Measurements from ENCODE around the gene CDK19.

The CDK19 gene

GRCh38 chr6:110815411-110816409, at the start of gene CDK19:
Gene CDK19, minus strand, starts transcription at chr6:110815469. Its CDS starts 333 bp downstream, at chr6:110815136.
- TF ChIP-seq FOXK2 (IDR thresholded peaks at IDR 0.05) (peak; percentile 85), SUZ12 (IDR thresholded peaks at IDR 0.05) (no peak), L3MBTL2 (conservative IDR thresholded peaks at IDR 0.05) (peak; percentile 94), HDGF (IDR thresholded peaks at IDR 0.05; ENCODE audit: borderline replicate concordance) (peak; percentile 60; the same call in 1 of the 2 replicates), FOXM1 (IDR thresholded peaks at IDR 0.05; ENCODE audit: borderline replicate concordance) (peak; percentile 95), LEF1 (IDR thresholded peaks at IDR 0.05; ENCODE audit: borderline replicate concordance) (no peak), PKNOX1 (IDR thresholded peaks at IDR 0.05) (peak; percentile 90)

GRCh38 chr6:110864824-110865223, 49.6 kb upstream of the CDK19 start:
- TF ChIP-seq ARNT (IDR thresholded peaks at IDR 0.05) = no peak
- no peak for TF ChIP-seq SP1 (IDR thresholded peaks at IDR 0.05)
- no peak for TF ChIP-seq PKNOX1 (IDR thresholded peaks at IDR 0.05)
- TF ChIP-seq FOXK2 (IDR thresholded peaks at IDR 0.05) = no peak
- TF ChIP-seq LEF1 (IDR thresholded peaks at IDR 0.05; ENCODE audit: borderline replicate concordance) = no peak
- TF ChIP-seq ELF4 (IDR thresholded peaks at IDR 0.05) = no peak
- TF ChIP-seq BHLHE40 (IDR thresholded peaks at IDR 0.05; ENCODE audit: borderline replicate concordance) = no peak
- TF ChIP-seq SUZ12 (IDR thresholded peaks at IDR 0.05) = no peak
- TF ChIP-seq ZNF384 (IDR thresholded peaks at IDR 0.05) = no peak
- POLR2A ChIA-PET = interaction anchor here (5.6 kb wide), 1 partner anchor 10 kb away, joined by 56 read pairs; the partner anchor contains the start of gene AMD1
- CTCF ChIA-PET = no interaction called here

More at GRCh38 chr6:110815411-110816409, at the start of gene CDK19:
- ChIA-PET CTCF (interaction anchor here (1.1 to 1.3 kb wide), 2 partner anchors 133 to 143 kb away, joined by 4 to 5 read pairs; partner anchors contain the start of gene GTF3C6), POLR2A (interaction anchor here (0.5 to 4.5 kb wide), 28 partner anchors 9 to 1426 kb away, joined by 3 to 93 read pairs (median 4); partner anchors contain the start of genes AMD1, GTF3C6 and RPF2)
- DNase-seq (ENCODE audit: extremely low spot score) = peak; percentile 96

GRCh38 chr6:110859335-110859792, 44.1 kb upstream of the CDK19 start:
- TF ChIP-seq FOXA1 (IDR thresholded peaks at IDR 0.05) (no peak), CTBP1 (IDR thresholded peaks at IDR 0.05; ENCODE audit: borderline replicate concordance) (no peak), LEF1 (IDR thresholded peaks at IDR 0.05; ENCODE audit: borderline replicate concordance) (no peak), BHLHE40 (IDR thresholded peaks at IDR 0.05; ENCODE audit: borderline replicate concordance) (no peak), TARDBP (IDR thresholded peaks at IDR 0.05) (no peak), SUZ12 (IDR thresholded peaks at IDR 0.05) (no peak), FOXM1 (IDR thresholded peaks at IDR 0.05; ENCODE audit: borderline replicate concordance) (no peak), FOXK2 (IDR thresholded peaks at IDR 0.05) (no peak)
- CTCF ChIA-PET = no interaction called here
- DNase-seq (ENCODE audit: extremely low spot score) = no peak
- POLR2A ChIA-PET = no interaction called here

More at GRCh38 chr6:110864824-110865223, 49.6 kb upstream of the CDK19 start:
- no peak for DNase-seq (ENCODE audit: extremely low spot score)

- no peak for DNase-seq (ENCODE audit: extremely low spot score)
- CTCF ChIA-PET = no interaction called here
- TF ChIP-seq ARNT (IDR thresholded peaks at IDR 0.05) = no peak
- no peak for TF ChIP-seq TARDBP (IDR thresholded peaks at IDR 0.05)
- no peak for TF ChIP-seq BHLHE40 (IDR thresholded peaks at IDR 0.05; ENCODE audit: borderline replicate concordance)
- no peak for TF ChIP-seq HDGF (IDR thresholded peaks at IDR 0.05; ENCODE audit: borderline replicate concordance)
- no peak for TF ChIP-seq FOXA1 (IDR thresholded peaks at IDR 0.05)
- no peak for TF ChIP-seq SUZ12 (IDR thresholded peaks at IDR 0.05)
- no peak for TF ChIP-seq NFRKB (IDR thresholded peaks at IDR 0.05)
- TF ChIP-seq CTBP1 (IDR thresholded peaks at IDR 0.05; ENCODE audit: borderline replicate concordance) = no peak
- TF ChIP-seq PKNOX1 (IDR thresholded peaks at IDR 0.05) = no peak
- TF ChIP-seq ELF4 (IDR thresholded peaks at IDR 0.05) = no peak
- TF ChIP-seq FOXM1 (IDR thresholded peaks at IDR 0.05; ENCODE audit: borderline replicate concordance) = no peak
- no peak for TF ChIP-seq LEF1 (IDR thresholded peaks at IDR 0.05; ENCODE audit: borderline replicate concordance)
- no peak for TF ChIP-seq FOXK2 (IDR thresholded peaks at IDR 0.05)
- no peak for TF ChIP-seq L3MBTL2 (conservative IDR thresholded peaks at IDR 0.05)
- no peak for TF ChIP-seq ZNF384 (IDR thresholded peaks at IDR 0.05)
- TF ChIP-seq SP1 (IDR thresholded peaks at IDR 0.05) = no peak
- POLR2A ChIA-PET = interaction anchor here (0.9 kb wide), 1 partner anchor 16 kb away, joined by 3 read pairs; the partner anchor contains the start of gene AMD1
Measured at GRCh38 chr6:110858562-110859214, 43.4 kb upstream of the CDK19 start.

- POLR2A ChIA-PET = interaction anchor here (0.9 kb wide), 1 partner anchor 16 kb away, joined by 3 read pairs; the partner anchor contains the start of gene AMD1
- TF ChIP-seq ZNF384 (IDR thresholded peaks at IDR 0.05) = no peak
- no peak for TF ChIP-seq ARNT (IDR thresholded peaks at IDR 0.05)
- no peak for TF ChIP-seq PKNOX1 (IDR thresholded peaks at IDR 0.05)
- TF ChIP-seq FOXA1 (IDR thresholded peaks at IDR 0.05) = no peak
- TF ChIP-seq FOXK2 (IDR thresholded peaks at IDR 0.05) = no peak
- no peak for TF ChIP-seq L3MBTL2 (conservative IDR thresholded peaks at IDR 0.05)
- TF ChIP-seq ELF4 (IDR thresholded peaks at IDR 0.05) = no peak
- no peak for TF ChIP-seq NFRKB (IDR thresholded peaks at IDR 0.05)
- TF ChIP-seq SUZ12 (IDR thresholded peaks at IDR 0.05) = no peak
- TF ChIP-seq SP1 (IDR thresholded peaks at IDR 0.05) = no peak
- TF ChIP-seq FOXM1 (IDR thresholded peaks at IDR 0.05; ENCODE audit: borderline replicate concordance) = no peak
- TF ChIP-seq BHLHE40 (IDR thresholded peaks at IDR 0.05; ENCODE audit: borderline replicate concordance) = no peak
- TF ChIP-seq LEF1 (IDR thresholded peaks at IDR 0.05; ENCODE audit: borderline replicate concordance) = no peak
- TF ChIP-seq TARDBP (IDR thresholded peaks at IDR 0.05) = no peak
- TF ChIP-seq CTBP1 (IDR thresholded peaks at IDR 0.05; ENCODE audit: borderline replicate concordance) = no peak
- no peak for TF ChIP-seq HDGF (IDR thresholded peaks at IDR 0.05; ENCODE audit: borderline replicate concordance)
- no peak for DNase-seq (ENCODE audit: extremely low spot score)
- CTCF ChIA-PET = no interaction called here
Measured at GRCh38 chr6:110858016-110858415, 42.7 kb upstream of the CDK19 start.

Measured in HEK293T (cell line).